GM19099 (cell line): ENCODE measurements around the gene ADAMTS5.

ENCODE experiments used
- POLR2A ChIP-seq: IDR thresholded peaks from 3 replicates; pipeline ENCODE4 v1.6.1; 2011; ENCODE audit warnings: low read depth; ENCODE audit not compliant: insufficient read length; ENCODE audit errors: extremely low read depth

ADAMTS5 gene

DNA sequence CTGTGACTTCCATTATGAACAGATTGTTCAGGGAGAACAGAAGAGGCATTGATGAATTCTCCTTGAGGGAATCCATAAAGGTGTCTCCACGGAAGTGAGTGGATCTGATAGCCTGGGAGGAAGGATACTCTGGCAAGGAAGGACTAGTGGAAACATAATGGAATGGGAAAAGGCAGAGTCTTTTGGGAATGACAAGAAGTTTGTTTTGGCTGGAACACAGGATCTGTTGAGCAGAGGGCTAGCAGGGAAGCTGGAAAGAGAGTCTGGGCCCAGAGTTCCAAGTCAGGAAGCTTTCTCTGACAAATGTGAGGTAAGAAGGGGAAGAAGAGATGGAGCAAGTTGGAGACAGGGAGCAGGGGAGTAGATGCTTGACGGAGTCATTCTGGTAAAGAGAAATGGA lies 8.1 kb downstream of the ADAMTS5 start:
- no peak for TF ChIP-seq POLR2A

DNA sequence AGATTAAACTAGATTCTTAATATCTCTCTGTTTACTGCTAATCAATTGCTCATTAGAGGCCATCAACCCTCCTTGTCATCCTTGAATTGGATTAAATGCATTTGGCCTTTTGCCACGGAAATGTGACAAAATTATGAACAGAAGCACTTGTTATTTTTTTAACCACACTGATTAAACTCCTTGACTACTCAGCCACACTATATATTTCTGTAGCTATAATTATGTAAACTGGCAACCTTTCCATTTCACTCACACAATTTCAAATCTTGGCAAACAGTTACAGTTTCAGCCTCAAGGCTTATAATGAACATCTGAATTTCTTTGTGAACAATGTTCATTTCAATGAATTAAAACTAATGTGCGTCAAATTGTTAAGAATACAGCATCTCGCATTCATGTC lies 10.1 kb downstream of the ADAMTS5 start:
- no peak for TF ChIP-seq POLR2A

DNA sequence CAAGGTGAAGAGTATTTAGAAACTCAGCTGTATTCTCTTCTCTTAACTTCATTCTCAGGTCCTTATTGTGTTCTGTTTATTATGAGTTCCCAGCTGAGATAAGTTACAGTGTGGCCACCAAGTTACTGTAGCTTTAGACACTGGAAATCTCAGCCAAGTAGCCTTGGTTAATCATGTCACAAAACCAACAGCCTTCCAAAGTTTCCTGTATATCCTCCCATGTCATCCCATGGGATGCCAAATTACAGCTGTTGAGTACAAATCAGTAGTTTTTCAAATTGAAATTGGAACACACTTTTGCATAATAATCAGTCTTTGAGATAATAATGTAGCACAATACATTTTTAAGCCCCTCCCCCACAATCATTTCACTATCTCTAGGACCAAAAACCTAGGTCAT lies 10.7 kb downstream of the ADAMTS5 start:
- TF ChIP-seq POLR2A, result no peak

DNA sequence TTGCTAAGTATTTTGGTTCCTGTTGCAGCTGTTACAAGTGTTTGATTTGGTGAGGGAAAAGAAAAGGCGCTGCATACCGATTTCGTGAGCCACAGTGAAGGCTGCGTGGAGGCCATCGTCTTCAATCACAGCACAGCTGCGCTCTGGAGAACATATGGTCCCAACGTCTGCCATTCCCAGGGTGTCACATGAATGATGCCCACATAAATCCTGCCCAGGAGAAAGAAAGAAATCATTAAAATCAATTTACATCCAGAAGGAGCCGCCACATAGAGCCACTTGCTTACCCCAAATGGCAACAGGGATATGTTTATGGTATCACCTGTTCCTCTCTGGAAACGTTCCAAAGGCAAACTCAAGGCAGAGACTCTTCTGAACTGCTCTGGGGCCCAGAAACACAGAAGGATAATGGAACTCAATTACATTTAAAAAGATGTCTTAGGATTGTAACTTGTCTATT lies 12.2 kb downstream of the ADAMTS5 start:
- TF ChIP-seq POLR2A, result no peak

DNA sequence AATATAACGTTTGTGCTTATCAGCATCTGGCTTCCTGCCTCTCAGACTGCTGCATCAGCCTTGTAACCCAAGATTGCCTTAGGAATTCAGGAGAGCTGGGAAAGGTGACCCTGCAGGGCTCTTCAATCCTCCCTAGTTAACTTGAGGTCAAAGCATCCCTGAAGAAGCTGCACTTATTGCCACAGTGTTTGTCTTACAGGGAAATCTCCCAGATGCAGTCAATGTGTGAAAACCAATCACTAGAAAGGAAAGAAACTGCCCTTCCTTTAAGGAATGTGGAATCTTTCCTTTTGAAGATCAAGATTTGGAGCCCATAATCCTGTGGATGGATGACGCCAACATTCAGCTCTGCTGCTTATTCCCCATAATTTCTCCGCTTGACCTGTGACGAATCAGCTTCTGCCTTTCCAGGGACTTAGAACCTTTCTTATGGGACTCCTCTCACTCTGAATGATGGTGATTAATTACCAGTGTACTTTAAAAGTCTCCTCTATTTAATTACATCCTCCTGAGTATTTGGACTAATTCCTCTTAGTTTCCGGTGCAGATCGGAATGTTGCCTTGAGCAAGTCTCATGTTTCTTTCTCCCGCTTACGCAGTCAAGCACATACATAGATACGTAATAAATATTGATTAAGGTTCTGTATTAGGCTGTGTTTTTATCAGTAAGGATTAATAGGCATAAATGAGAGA lies 14.4 kb downstream of the ADAMTS5 start:
- TF ChIP-seq POLR2A, result no peak

DNA sequence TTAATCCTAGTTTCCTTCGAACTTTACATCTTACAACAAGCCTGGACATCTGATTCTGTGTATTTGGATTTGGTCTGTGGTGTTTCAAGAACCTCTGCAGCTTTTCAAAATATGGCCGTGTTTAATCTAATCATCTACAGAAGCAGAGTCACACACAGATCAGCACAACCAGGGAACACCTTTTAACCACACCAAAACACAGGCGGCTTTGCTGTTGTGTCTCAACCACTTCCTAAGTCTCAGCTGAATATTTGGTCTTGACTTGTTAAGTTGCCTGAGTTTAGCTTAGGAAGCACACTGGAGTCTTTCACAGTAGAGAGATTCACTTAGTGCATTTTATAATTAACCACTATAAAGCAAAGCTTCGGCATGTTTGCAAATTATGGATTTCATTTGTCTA lies 17.1 kb downstream of the ADAMTS5 start:
- no peak for TF ChIP-seq POLR2A

DNA sequence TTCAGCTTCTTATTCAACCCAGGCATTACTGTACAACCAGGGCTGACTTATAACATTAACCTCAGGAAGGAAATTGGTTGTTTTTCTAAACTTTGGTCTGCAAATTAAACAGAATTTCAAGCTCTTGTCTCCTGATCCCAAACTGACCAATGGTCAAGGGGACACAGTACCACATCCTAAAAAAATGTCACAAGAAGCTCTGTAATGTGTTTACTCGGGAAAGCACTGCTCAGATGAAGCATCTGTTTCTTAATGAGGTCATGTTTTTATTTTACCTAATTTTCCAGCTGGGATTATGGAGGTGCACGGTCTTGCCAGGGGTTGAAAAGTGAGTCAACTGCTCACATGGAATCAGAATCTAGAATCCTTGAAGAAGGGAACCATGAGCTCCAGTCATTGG lies 18.7 kb downstream of the ADAMTS5 start:
- no peak for TF ChIP-seq POLR2A

DNA sequence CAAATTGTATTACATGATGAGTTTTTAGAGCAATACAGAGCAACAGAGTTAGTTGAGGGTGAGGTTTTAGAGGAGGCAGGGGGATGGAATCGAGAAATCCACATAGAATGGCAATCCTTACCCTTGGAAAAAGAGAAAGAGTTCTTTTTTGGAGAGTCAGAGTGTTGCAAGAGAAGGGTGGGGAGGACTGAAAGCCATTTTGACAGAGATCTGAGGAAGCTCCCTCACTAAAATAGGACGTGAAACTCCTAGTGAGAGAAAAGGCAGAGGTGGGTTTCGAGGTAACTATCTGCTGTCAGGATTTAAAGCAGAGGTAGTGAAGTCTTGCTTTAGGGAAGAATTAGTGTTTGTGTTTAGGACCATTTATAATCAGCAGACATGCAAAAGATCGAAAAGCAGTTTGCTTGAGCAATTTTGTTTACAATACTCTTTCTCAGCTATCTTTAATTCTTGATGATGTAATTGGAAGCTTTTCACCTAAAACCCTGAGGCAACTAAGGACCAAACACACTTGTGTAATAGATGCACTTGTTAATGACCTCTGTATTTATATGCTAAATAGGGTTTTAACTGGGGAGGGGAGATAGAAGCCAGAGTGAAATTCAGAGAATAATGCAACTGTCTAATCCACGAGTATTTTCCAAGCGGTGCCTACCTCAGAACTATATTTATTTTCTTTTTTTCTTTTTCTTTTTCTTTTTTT lies 20.0 kb downstream of the ADAMTS5 start:
- TF ChIP-seq POLR2A, result no peak

DNA sequence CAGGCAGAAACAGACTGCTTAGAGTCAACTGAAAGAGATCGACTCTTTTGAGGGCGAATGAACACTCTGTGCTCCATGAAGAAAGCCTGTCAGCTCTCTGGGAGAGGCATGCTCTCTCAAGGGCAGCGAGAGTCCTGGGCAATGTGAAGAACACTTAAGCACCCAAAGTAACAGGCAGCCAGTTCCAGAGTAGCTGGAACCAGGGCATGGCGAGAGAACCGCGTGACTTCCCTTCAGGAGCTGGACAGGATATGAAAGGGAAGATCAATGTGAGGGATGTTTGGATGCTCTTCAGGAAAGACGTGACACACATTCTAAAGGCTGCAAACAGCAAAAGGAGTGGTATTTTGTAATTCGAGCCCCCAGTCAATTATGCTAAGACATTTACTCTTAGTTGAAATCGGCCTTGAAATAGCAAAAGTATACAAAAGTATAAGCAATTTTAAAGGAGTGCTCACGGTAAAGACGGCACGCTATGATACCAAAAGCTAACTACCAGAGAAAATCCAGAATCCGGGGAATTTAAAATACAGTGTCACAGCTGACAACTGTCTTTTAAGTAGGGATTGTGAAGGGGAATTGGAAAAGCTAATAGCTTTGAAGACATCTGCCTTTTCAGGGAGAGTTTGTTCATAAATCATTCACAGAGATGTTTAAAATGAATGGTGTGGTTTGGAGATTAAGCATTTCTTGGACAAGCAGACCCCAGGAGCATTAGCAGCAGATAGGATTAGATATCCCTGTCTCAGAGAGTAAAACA lies 20.8 kb downstream of the ADAMTS5 start:
- no peak for TF ChIP-seq POLR2A

DNA sequence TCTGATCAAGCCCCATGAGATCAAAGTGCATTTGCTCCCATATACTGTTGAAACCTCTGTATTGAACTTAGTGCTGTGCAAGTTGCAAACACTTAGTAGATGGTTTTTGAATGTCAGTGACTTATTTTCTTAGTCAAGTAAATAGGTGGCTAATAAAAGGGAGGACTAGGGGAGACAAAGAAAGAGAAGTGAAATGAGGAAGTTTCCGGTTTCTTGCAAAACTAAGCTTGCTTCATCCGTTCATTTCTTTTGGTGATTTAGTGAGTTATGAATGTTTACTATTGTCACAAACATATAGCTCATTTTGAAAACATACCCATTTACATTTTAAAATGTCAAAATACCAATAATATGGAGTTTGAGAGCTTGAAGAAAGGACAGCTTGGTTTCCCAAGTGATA lies 23.0 kb downstream of the ADAMTS5 start:
- TF ChIP-seq POLR2A, result no peak

DNA sequence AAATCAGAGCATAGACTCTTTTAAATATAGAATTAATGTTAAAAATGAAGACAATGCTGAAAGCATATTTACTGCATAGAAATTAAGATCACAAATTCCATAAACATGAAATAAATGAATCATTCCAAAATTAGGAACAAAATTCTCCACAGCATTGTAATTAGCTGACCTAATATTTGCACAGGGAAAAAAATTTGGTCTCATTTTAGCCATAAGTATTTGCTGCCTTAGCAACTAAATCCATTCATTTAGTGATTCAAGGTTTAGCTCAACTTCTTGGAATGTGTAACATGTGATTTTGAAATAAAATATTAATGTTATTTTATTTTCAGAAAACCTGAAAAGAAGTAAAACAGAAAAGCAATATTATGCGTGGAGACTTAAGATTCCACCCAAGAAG lies 25.5 kb downstream of the ADAMTS5 start:
- no peak for TF ChIP-seq POLR2A

DNA sequence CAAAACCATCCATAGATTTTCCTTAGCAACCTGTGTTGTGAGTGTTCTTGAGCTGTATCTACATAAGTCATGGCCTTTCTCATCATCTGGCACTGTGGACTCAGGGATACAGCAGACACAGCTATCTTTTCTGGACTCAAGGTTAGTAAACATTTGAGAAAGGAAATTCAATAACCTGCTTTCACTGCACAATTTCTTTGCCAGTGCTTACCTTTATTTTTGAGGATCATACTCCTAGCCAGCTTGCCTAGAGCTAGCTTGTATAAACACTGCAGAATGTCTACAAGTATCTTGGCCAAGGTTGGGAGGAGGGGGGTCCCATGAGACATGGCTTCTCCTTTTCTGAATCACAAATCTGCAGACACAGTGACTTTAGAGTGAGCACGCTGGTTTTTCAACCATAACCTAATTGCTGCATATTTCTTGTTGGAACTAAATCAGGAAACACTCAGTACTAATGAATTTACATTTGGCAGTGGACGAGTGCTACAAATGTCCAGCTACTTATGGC lies 27.2 kb downstream of the ADAMTS5 start:
- no peak for TF ChIP-seq POLR2A

DNA sequence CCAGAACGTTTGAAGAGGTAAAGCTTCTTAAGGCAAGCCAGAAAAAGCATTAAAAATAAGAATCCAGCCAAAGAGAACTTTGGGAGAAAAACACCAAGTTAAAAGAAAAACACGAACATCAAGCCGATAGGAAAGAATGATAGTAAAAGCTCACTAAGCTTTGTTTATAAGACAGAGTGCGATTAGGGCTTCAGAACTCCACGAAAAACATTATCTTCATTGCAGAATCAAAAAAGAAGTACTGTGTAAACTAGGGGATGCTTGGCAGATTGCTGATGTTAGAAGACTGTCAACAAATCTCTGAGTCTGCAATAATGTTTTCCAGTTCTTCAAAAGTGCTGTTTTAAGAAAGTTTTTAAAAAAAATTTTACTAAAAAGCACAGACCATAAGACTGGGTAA lies 30.2 kb downstream of the ADAMTS5 start:
- TF ChIP-seq POLR2A, result no peak

DNA sequence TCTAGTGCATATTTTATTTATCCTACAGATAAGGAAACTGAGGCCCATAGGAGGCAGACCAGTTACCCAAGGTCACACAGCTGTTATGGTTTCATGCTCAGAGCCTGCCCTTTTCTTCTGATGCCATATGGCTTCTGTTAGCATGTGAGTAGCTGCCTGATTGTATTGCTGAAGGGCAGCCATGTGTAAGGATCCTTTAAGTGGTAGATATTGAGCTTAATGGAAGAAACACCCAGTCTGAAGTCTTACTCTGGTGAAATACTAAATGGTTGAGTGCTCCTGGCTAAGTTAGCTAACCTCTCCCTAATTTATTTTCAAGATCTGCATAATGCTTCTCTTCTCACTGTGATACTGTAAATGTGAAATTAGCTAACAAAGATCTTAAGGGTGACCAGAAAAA lies 30.9 kb downstream of the ADAMTS5 start:
- no peak for TF ChIP-seq POLR2A

DNA sequence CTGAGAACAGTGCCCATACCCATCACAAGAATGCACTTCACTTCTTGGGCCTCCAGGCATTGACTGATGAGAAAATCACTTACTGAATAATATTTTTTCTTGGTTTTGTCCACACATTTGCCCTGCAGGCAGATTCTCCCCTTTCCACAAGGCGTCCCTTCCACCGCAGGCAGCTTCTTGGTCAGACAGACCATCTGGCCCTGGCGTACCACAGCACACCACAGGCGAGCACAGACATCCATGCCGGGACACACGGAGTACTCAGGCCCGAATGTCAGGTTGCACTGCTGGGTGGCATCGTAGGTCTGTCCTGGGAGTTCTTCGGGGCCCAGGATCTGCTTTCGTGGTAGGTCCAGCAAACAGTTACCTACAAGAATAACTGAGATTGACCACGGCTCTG lies 32.5 kb downstream of the ADAMTS5 start:
- no peak for TF ChIP-seq POLR2A

DNA sequence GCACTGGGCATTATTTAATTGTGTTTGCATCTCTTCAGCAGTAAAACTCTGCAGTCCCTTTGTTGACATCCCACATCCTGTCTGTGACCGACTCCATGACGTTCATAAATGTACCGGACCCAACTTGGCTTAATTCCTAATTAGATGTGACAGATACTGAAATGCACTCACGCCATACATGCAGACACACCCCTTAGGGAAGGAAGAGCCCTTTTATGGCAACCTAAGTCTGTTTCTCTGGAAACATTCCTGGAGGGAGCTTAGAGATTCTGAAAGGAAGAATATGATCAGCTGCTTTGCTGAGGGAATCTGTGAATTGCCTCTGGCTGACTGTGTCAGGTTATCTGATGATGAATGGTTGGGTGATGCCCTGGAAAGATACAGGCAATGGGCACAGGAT lies 33.4 kb downstream of the ADAMTS5 start:
- TF ChIP-seq POLR2A, result no peak
